RWPE2 (cell line): Measurements from ENCODE around the gene NOMO2.
A peak's percentile ranks its signal among the peaks of the same experiment; 100 is the strongest.
"Not testable (repeated sequence)": the region's sequence is repeated elsewhere in the genome, so short reads cannot be mapped to it uniquely, and the experiment has no call there.

Source experiments
- ATAC-seq: fragments of 200-7000 bp; cut with Tn5 transposase; 3 replicates; pipeline ENCODE4 v1.9.1; 2021; ENCODE audit warnings: low read depth
- DNase-seq: peaks from one replicate; pipeline ENCODE4 v3.0.0-alpha.2; 2020; ENCODE audit warnings: low spot score
- H3K27ac ChIP-seq: fragments of 450-650 bp; 2 replicates; pipeline ENCODE4 v1.5.1; 2017; ENCODE audit warnings: mild to moderate bottlenecking; ENCODE audit not compliant: poor library complexity, severe bottlenecking
- H3K27me3 ChIP-seq: fragments of 250-450 bp; sonication (Bioruptor Pico); 2 replicates; pipeline ENCODE4 v1.5.1; 2021; ENCODE audit warnings: mild to moderate bottlenecking, moderate library complexity; ENCODE audit not compliant: insufficient read depth, poor library complexity, severe bottlenecking
- H3K36me3 ChIP-seq: fragments of 250-450 bp; sonication (Bioruptor Pico); 2 replicates; pipeline ENCODE4 v1.5.1; 2020; ENCODE audit warnings: low read depth, mild to moderate bottlenecking, moderate library complexity
- H3K4me1 ChIP-seq: fragments of 250-450 bp; sonication (Bioruptor Pico); 2 replicates; pipeline ENCODE4 v1.5.1; 2021; ENCODE audit warnings: mild to moderate bottlenecking, moderate library complexity; ENCODE audit not compliant: insufficient read depth, poor library complexity, severe bottlenecking
- H3K4me3 ChIP-seq: fragments of 250-450 bp; sonication (Bioruptor Pico); 2 replicates; pipeline ENCODE4 v1.5.1; 2021; ENCODE audit warnings: mild to moderate bottlenecking, moderate library complexity; ENCODE audit not compliant: severe bottlenecking
- H3K9me3 ChIP-seq: fragments of 250-450 bp; sonication (Bioruptor Pico); 2 replicates; pipeline ENCODE4 v1.5.1; 2021; ENCODE audit warnings: mild to moderate bottlenecking, moderate library complexity; ENCODE audit not compliant: severe bottlenecking

The NOMO2 gene

DNA sequence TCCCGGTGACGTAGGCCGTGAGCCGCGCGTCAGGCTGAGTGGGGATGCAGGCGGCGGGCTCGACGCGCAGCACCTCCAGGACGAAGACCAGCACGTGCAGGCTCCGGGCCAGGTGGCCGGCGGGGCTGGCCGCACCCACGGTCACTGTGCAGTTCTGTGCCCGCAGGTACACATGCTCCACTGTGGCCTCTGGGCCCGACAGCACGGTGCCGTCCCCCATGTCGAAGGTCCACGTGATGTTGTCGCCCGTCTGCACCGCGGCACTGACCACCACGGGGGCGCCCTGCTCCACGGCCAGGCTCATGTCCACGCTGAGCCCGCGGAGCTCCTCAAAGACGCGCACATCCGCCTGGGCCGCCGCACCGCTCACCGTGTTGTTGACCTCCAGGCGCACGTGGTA lies 174.1 kb downstream of the NOMO2 start:
- not testable (repeated sequence) for DNase-seq, H3K4me1 ChIP-seq, H3K27me3 ChIP-seq, H3K27ac ChIP-seq, H3K4me3 ChIP-seq, ATAC-seq, H3K9me3 ChIP-seq, H3K36me3 ChIP-seq

DNA sequence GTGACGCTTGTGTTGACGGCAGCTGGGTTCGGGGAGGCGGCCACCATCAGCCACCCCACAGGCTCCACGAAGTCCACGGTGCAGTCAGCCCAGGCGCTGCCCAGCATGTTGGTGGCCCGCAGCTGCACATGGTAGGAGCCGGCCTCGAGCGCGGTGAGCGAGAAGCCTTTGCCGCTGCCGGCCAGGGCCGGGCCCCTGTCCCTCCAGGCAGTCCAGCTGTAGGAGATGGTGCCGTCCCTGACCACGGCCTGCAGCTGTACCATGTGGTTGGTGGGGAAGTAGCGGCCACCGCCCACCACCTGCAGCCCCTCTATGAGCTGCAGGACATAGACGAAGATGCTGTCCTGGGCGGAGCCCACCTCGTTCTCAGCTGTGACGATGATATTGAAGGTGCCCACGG lies 175.4 kb downstream of the NOMO2 start:
- not testable (repeated sequence) for H3K27me3 ChIP-seq, H3K9me3 ChIP-seq, H3K4me1 ChIP-seq, H3K4me3 ChIP-seq, H3K36me3 ChIP-seq, ATAC-seq, H3K27ac ChIP-seq, DNase-seq

- H3K4me3 ChIP-seq, H3K9me3 ChIP-seq, ATAC-seq, H3K27ac ChIP-seq, H3K4me1 ChIP-seq, H3K27me3 ChIP-seq, H3K36me3 ChIP-seq, DNase-seq: not testable (repeated sequence)
These were observed 176.6 kb downstream of the NOMO2 start for GRCh38 chr16:18385285-18385684.

DNA sequence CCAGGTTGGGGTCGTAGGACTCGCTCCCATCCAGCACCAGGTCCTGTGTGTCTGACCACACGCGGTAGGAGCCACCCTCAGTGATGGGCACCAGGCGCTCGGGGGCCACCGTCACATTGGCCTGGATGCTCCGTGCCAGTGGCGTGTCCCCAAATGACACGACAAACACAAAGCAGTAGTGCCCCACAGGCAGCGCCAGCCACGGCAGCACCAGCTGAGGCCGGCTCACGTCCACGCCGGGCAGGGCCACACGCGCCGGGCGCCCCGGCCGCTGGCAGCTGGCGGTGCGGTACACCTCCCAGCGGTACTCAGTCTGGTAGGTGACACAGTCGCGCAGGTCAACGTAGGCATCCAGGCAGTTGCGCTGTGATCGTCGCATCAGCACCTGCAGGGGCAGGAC lies 177.0 kb downstream of the NOMO2 start:
- H3K9me3 ChIP-seq, H3K27ac ChIP-seq, H3K4me3 ChIP-seq, H3K27me3 ChIP-seq, H3K36me3 ChIP-seq, ATAC-seq, H3K4me1 ChIP-seq: not testable (repeated sequence)
- DNase-seq = peak; percentile 15

- ATAC-seq, H3K4me3 ChIP-seq, H3K36me3 ChIP-seq, H3K9me3 ChIP-seq, H3K27ac ChIP-seq, H3K4me1 ChIP-seq, H3K27me3 ChIP-seq, DNase-seq: not testable (repeated sequence)
These were observed 177.7 kb downstream of the NOMO2 start for GRCh38 chr16:18384098-18384636.

DNA sequence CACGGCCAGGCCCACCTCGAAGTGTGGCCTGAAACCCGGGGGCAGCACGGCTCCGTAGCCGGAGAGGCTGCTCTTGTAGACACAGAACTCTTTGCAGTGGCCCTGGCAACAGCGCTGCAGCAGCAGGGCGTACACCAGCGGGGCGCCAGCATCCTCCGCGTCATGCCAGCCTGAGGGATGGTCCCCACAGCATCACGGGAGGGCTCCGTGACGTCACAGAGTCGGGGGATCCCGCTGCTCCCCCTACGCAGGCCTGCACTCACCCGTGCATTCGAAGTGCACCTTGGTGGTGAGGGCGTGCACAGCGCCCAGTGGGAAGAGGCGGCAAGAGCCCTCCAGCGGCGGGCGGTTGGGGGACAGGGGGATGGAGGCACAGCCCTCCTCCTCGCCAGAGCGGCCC lies 179.2 kb downstream of the NOMO2 start:
- not testable (repeated sequence) for H3K36me3 ChIP-seq, ATAC-seq, H3K4me3 ChIP-seq, H3K27ac ChIP-seq, H3K4me1 ChIP-seq, H3K9me3 ChIP-seq, H3K27me3 ChIP-seq
- DNase-seq = peak; percentile 9
